Activated CD8-positive, alpha-beta memory T cell treated with anti-CD3 and anti-CD28 coated beads, Interleukin-2, amount 50 U/mL, for 1 hour (primary cell): Measurements from ENCODE around the gene TPRX1.
"Not testable (repeated sequence)": the region's sequence is repeated elsewhere in the genome, so short reads cannot be mapped to it uniquely, and the experiment has no call there.

Source experiments
- DNase-seq: peaks from one replicate; pipeline ENCODE4 v3.0.0-alpha.2; 2020; ENCODE audit errors: extremely low read depth

Gene TPRX1

DNA sequence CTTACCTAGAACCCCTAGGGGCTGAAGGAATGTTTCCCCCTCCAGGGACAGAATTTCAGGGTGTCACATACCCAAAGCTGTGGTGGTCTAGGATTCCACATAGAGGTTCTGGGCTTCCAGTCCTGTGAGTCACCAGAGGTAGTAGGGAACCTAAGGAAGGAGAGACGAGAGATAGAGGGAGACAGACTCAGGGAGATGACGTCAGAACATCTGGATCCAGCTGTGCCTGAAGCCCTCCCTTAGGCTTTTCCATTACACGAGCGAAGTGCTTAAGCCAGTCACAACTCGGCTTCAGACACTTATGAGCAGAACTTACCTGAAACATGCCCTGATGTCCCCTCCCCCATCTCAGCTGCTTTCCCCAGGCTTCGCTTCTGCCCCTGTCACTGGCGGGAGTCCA lies 37.7 kb downstream of the TPRX1 start:
- no peak for DNase-seq

- DNase-seq = no peak
These were observed 38.1 kb downstream of the TPRX1 start for GRCh38 chr19:47766359-47766620.

GRCh38 chr19:47765523-47766358 lies 38.6 kb downstream of the TPRX1 start:
- DNase-seq = no peak

- DNase-seq = not testable (repeated sequence)
These were observed 39.6 kb downstream of the TPRX1 start for GRCh38 chr19:47764705-47765104.

- DNase-seq = no peak
These were observed 41.6 kb downstream of the TPRX1 start for GRCh38 chr19:47762615-47763308.

DNA sequence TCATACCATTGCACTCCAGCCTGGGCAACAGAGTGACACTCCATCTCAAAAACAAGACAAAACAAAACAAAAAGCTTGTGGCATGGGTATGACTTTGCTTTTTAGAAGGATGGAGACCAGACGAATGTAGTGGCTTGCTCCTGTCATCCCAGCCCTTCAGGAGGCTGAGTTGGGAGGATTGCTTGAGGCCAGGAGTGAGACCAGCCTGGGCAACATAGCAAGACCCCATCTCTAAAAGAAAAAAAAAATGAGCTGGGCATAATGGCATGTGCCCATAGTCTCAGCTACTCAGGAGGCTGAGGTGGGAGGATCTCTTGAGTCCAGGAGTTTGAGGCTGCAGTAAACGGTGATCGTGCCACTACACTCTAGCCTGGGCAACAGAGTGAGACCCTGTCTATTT lies 42.2 kb downstream of the TPRX1 start:
- no peak for DNase-seq

DNA sequence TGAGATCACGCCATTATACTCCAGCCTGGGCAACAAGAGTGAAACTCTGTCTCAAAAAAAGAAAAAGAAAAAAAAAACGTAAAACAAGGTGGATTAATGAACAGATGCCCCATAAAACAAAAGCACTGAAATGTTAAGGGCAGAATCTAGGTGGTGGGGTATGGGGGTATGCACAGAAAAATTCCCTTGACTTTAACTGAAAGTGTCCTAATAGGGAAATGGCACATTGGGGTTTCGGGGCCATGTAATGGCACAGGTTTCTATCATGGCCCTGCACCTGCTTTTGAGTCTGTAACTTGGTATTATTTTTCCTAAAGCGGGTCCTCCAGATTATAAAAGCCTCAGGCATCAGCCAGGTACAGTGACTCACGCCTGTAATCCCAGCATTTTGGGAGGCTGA lies 42.8 kb downstream of the TPRX1 start:
- DNase-seq = no peak

GRCh38 chr19:47760632-47760999 lies 43.7 kb downstream of the TPRX1 start:
- DNase-seq = no peak

DNA sequence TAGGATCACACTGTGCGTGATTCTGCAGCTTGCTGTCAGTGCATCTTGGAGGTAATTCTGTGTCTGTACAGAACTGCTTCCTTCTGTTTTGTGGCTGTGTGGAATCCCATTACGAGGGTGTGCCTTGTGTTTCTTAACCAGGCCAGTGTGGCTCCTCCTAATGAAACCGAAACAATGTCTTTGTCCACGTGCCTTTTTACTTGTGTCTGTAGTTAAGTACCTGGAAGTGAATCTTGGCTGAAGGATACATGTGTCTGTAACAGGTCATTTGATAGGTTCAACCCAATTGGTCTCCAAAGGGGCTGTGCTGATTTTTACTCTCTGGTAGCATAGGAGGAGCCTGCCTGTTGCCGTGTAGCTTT lies 45.9 kb downstream of the TPRX1 start:
- no peak for DNase-seq

- DNase-seq = no peak
These were observed 46.5 kb downstream of the TPRX1 start for GRCh38 chr19:47757617-47758442.

DNA sequence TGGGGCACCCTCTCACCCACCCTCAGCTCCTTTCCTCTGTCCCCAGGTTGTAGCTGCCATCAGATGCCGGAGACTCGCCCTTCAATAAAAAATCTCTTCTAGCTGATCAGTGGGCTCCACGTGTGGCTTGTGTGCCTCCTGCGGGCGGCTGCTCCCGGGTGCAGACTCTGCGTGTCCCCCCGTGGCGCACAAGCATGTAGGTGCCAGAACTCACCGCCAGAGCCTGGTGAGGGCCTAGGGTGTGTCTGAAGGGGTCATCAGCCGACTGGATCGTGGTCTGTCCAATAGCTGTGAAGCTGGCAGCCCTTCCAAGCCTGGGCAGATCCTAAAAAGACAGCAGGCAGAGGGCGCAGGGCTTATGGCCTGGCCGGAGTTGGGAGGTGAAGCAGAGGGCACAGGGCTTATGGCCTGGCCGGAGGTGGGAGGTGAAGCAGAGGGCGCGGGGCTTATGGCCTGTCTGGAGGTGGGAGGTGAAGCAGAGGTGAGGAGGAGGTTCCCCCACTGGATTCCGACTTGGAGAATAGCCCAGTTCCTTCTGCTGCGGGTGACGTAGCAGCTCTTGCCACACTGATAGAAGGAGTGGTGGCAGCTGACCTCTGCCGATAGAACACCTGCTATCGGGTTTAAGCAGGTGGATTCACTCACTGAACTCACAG lies 47.3 kb downstream of the TPRX1 start:
- no peak for DNase-seq

DNA sequence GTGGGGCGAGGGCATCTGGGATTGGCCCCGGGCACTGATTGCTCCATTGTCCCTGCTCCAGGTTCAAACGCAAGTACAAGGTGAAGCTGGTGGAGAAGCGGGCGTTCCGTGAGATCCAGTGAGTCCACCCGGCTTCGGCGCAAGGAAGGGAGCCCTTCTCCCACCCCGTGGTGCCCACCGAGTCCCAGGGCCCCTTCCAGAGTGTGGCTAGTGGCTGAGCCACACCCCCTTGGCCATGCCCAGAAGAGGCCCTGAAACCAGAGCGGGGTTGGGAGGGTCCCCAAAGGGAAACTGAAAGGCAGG lies 47.8 kb downstream of the TPRX1 start:
- DNase-seq = no peak

GRCh38 chr19:47755762-47756626 lies 48.4 kb downstream of the TPRX1 start:
- DNase-seq = no peak

GRCh38 chr19:47755065-47755761 lies 49.1 kb downstream of the TPRX1 start:
- DNase-seq = no peak

GRCh38 chr19:47754206-47755064 lies 49.9 kb downstream of the TPRX1 start:
- no peak for DNase-seq

- no peak for DNase-seq
These were observed 51.7 kb downstream of the TPRX1 start for GRCh38 chr19:47752440-47753211.
